HG03175 (cell line): ENCODE results near the gene CELF2.

Experiments used
- ATAC-seq: cut with Tn5 transposase; IDR thresholded peaks from one replicate; pipeline ENCODE4 v1.9.1; 2021; ENCODE audit warnings: mild to moderate bottlenecking, moderate library complexity; ENCODE audit not compliant: unreplicated experiment

Gene CELF2

GRCh38 chr10:11057018-11057417 is 39.3 kb downstream of the CELF2 start:
- ATAC-seq = no peak

- no peak for ATAC-seq
Measured at GRCh38 chr10:11057448-11057847, 39.8 kb downstream of the CELF2 start.

GRCh38 chr10:11057994-11058393 is 40.3 kb downstream of the CELF2 start:
- no peak for ATAC-seq

- no peak for ATAC-seq
Measured at GRCh38 chr10:11058965-11059364, 41.3 kb downstream of the CELF2 start.

- ATAC-seq = no peak
Measured at GRCh38 chr10:11063856-11064255, 46.2 kb downstream of the CELF2 start.

GRCh38 chr10:11064832-11065231 is 47.2 kb downstream of the CELF2 start:
- no peak for ATAC-seq

- ATAC-seq = no peak
Measured at GRCh38 chr10:11065567-11065966, 47.9 kb downstream of the CELF2 start.

GRCh38 chr10:11066520-11066919 is 48.8 kb downstream of the CELF2 start:
- no peak for ATAC-seq

- ATAC-seq = no peak
Measured at GRCh38 chr10:11068861-11069633, 51.4 kb downstream of the CELF2 start.

- ATAC-seq = no peak
Measured at GRCh38 chr10:11073410-11073809, 55.7 kb downstream of the CELF2 start.

- no peak for ATAC-seq
Measured at GRCh38 chr10:11074536-11075267, 57.0 kb downstream of the CELF2 start.

GRCh38 chr10:11076221-11076620 is 58.5 kb downstream of the CELF2 start:
- ATAC-seq = no peak

- ATAC-seq = peak; percentile 68
Measured at GRCh38 chr10:11080564-11080984, 62.9 kb downstream of the CELF2 start.

GRCh38 chr10:11081408-11081807 is 63.7 kb downstream of the CELF2 start:
- no peak for ATAC-seq

GRCh38 chr10:11082526-11082925 is 64.9 kb downstream of the CELF2 start:
- ATAC-seq = no peak

- ATAC-seq = no peak
Measured at GRCh38 chr10:11083051-11083450, 65.4 kb downstream of the CELF2 start.

- ATAC-seq = no peak
Measured at GRCh38 chr10:11085545-11085944, 67.9 kb downstream of the CELF2 start.

- ATAC-seq = no peak
Measured at GRCh38 chr10:11086177-11086840, 68.6 kb downstream of the CELF2 start.

GRCh38 chr10:11087372-11087771 is 69.7 kb downstream of the CELF2 start:
- ATAC-seq = no peak

- ATAC-seq = no peak
Measured at GRCh38 chr10:11088709-11089108, 71.0 kb downstream of the CELF2 start.

GRCh38 chr10:11089272-11089671 is 71.6 kb downstream of the CELF2 start:
- ATAC-seq = no peak
